Testis (tissue), 2 donors: ENCODE results near the gene MBNL2.

Experiments
- POLR2A ChIP-seq: fragments of 450-650 bp; IDR thresholded peaks from one replicate; pipeline ENCODE4 v1.6.1; 2017; ENCODE audit warnings: antibody characterized with exemption, mild to moderate bottlenecking, moderate library complexity
- TF ChIP-seq, protein P1 (sequence below), 3 experiments: fragments of 450-650 bp in 2 of 3; fragments of 200-600 bp in 1 of 3; sonication (generic) in 1 of 3; IDR thresholded peaks; one replicate each; pipeline ENCODE4 v1.5.1; 2016 to 2019; ENCODE audit warnings: antibody characterized with exemption in 3 of 3, mild to moderate bottlenecking in 2 of 3, moderate library complexity in 1 of 3

DNA sequence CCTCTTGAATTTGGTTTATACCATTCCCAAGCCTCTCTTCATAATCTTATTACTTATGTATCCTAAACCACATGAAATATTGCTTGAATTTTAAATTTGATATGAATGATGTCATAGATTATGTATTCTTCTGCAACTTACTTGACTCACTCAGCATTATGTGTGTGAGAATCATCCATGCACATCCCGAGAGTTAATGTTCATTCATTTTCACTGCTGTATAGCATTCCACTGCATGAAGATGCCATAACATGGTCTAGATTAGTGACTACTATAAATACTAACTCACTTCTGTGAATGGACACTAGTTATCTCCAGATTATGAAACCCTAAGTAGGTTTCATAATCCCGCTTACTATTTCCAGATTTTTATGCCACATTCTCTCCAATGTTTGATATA is 186.8 kb downstream of the MBNL2 start:
- TF ChIP-seq, protein P1, sequence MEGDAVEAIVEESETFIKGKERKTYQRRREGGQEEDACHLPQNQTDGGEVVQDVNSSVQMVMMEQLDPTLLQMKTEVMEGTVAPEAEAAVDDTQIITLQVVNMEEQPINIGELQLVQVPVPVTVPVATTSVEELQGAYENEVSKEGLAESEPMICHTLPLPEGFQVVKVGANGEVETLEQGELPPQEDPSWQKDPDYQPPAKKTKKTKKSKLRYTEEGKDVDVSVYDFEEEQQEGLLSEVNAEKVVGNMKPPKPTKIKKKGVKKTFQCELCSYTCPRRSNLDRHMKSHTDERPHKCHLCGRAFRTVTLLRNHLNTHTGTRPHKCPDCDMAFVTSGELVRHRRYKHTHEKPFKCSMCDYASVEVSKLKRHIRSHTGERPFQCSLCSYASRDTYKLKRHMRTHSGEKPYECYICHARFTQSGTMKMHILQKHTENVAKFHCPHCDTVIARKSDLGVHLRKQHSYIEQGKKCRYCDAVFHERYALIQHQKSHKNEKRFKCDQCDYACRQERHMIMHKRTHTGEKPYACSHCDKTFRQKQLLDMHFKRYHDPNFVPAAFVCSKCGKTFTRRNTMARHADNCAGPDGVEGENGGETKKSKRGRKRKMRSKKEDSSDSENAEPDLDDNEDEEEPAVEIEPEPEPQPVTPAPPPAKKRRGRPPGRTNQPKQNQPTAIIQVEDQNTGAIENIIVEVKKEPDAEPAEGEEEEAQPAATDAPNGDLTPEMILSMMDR (IDR thresholded peaks at IDR 0.05) = no peak
- no peak for TF ChIP-seq POLR2A
